Liver (tissue), 9 donors: ENCODE results near the gene LAMB3. TPM values are rescaled to one million over a fixed set of nuclear protein-coding genes. Genes with fewer than 3 reads are reported as not detected.

ENCODE experiments used
- DNase-seq: peaks from one replicate; pipeline ENCODE4 v3.0.0-alpha.2; 2017; ENCODE audit warnings: low spot score
- H3K27ac ChIP-seq, 2 donors: one replicate each; pipeline ENCODE4 v1.7.0; 2013; ENCODE audit warnings: inconsistent platforms in 2 of 2, low read length in 2 of 2, control low read depth in 1 of 2, low read depth in 1 of 2, mild to moderate bottlenecking in 1 of 2
- H3K27me3 ChIP-seq, 4 donors: one replicate each; pipeline versions ENCODE4 v1.6.1 to v1.7.0; 2013; ENCODE audit warnings: low read length in 3 of 4, inconsistent platforms in 1 of 4, mild to moderate bottlenecking in 1 of 4, moderate library complexity in 1 of 4; ENCODE audit not compliant: control insufficient read depth in 4 of 4, insufficient read depth in 4 of 4
- H3K36me3 ChIP-seq, 4 donors: one replicate each; pipeline versions ENCODE4 v1.6.1 to v1.7.0; 2013; ENCODE audit warnings: low read length in 3 of 4, mild to moderate bottlenecking in 3 of 4, low read depth in 1 of 4, moderate library complexity in 1 of 4; ENCODE audit not compliant: control insufficient read depth in 4 of 4, insufficient read depth in 3 of 4
- H3K4me1 ChIP-seq, 4 donors: one replicate each; pipeline versions ENCODE4 v1.6.1 to v1.7.0; 2013; ENCODE audit warnings: low read length in 3 of 4, mild to moderate bottlenecking in 3 of 4, moderate library complexity in 1 of 4; ENCODE audit not compliant: control insufficient read depth in 4 of 4, insufficient read depth in 4 of 4
- H3K4me3 ChIP-seq, 3 donors: one replicate each; pipeline versions ENCODE4 v1.6.1 to v1.7.0; 2013; ENCODE audit warnings: low read length in 3 of 3, control low read depth in 1 of 3, low read depth in 1 of 3, mild to moderate bottlenecking in 1 of 3
- H3K9ac ChIP-seq, 2 donors: one replicate each; pipeline ENCODE4 v1.7.0; 2013; ENCODE audit warnings: low read length in 2 of 2, mild to moderate bottlenecking in 2 of 2, moderate library complexity in 2 of 2, control low read depth in 1 of 2, low read depth in 1 of 2
- H3K9me3 ChIP-seq, 4 donors: one replicate each; pipeline versions ENCODE4 v1.6.1 to v1.7.0; 2013; ENCODE audit warnings: low read length in 3 of 4; ENCODE audit not compliant: control insufficient read depth in 4 of 4
- EGR1 ChIP-seq, 2 donors: IDR thresholded peaks; 2 replicates each; pipeline ENCODE4 v1.6.1; 2016 to 2018; ENCODE audit warnings: antibody characterized with exemption in 2 of 2, low read depth in 2 of 2
- FOXA1 ChIP-seq: IDR thresholded peaks from 2 replicates; pipeline ENCODE4 v1.6.1; 2016; ENCODE audit warnings: antibody characterized with exemption
- FOXA2 ChIP-seq: IDR thresholded peaks from 2 replicates; pipeline ENCODE4 v1.6.1; 2016; ENCODE audit warnings: antibody characterized with exemption
- GABPA ChIP-seq, 2 donors: IDR thresholded peaks in 1 of 2; conservative IDR thresholded peaks in 1 of 2; 2 replicates each; pipeline ENCODE4 v1.6.1; 2016; ENCODE audit warnings: antibody characterized with exemption in 2 of 2, mild to moderate bottlenecking in 1 of 2, moderate library complexity in 1 of 2
- HNF4A ChIP-seq, 2 donors: conservative IDR thresholded peaks; 2 replicates each; pipeline ENCODE4 v1.6.1; 2016; ENCODE audit warnings: antibody characterized with exemption in 2 of 2, mild to moderate bottlenecking in 2 of 2
- HNF4G ChIP-seq: IDR thresholded peaks from 2 replicates; pipeline ENCODE4 v1.6.1; 2016; ENCODE audit warnings: antibody characterized with exemption
- JUND ChIP-seq, 2 donors: IDR thresholded peaks; 2 replicates each; pipeline ENCODE4 v1.6.1; 2016; ENCODE audit warnings: antibody characterized with exemption in 2 of 2
- NR2F2 ChIP-seq: IDR thresholded peaks from 2 replicates; pipeline ENCODE4 v1.6.1; 2016; ENCODE audit warnings: antibody characterized with exemption
- RAD21 ChIP-seq, 2 donors: IDR thresholded peaks; 2 replicates each; pipeline ENCODE4 v1.6.1; 2016; ENCODE audit warnings: antibody characterized with exemption in 2 of 2, mild to moderate bottlenecking in 2 of 2
- RXRA ChIP-seq, 2 donors: IDR thresholded peaks; 2 replicates each; pipeline ENCODE4 v1.6.1; 2017 to 2018; ENCODE audit warnings: antibody characterized with exemption in 2 of 2, mild to moderate bottlenecking in 1 of 2
- SP1 ChIP-seq: IDR thresholded peaks from 2 replicates; pipeline ENCODE4 v1.6.1; 2018; ENCODE audit warnings: antibody characterized with exemption, mild to moderate bottlenecking
- TAF1 ChIP-seq: conservative IDR thresholded peaks from 2 replicates; pipeline ENCODE4 v1.6.1; 2016; ENCODE audit warnings: antibody characterized with exemption, mild to moderate bottlenecking
- YY1 ChIP-seq: IDR thresholded peaks from 2 replicates; pipeline ENCODE4 v1.6.1; 2016; ENCODE audit warnings: antibody characterized with exemption, mild to moderate bottlenecking
- WGBS: extraction: QIAGEN DNeasy Blood & Tissue Kit; methylation state at CpG from one replicate; pipeline ENCODE4 v1.1.7; 2013; 5-methylcytosine and 5-hydroxymethylcytosine counted together
- polyA plus RNA-seq, 2 donors: library from polyadenylated mRNA; stranded (reverse) in 1 of 2; unstranded in 1 of 2; fragments of 200-250 nt in 1 of 2; fragments of >200 nt in 1 of 2; fragmentation: Nextera tagmentation in 1 of 2; extraction: Ambion mirVana in 1 of 2; gene quantifications; one replicate each; pipeline versions ENCODE4 v1.2.1 to v1.2.3, GENCODE V29; 2013 to 2015
- total RNA-seq, 2 donors: library from RNA; depleted of rRNA; stranded (reverse); fragments of >200 nt; gene quantifications; one replicate each; pipeline ENCODE4 v1.2.3, GENCODE V29; 2014
- TF ChIP-seq, protein P1 (sequence below): fragments of 150-350 bp; IDR thresholded peaks from 2 replicates; pipeline ENCODE4 v1.5.1; 2017; ENCODE audit warnings: improper control_type of control experiment, low read depth, low read length; ENCODE audit not compliant: missing input control
- TF ChIP-seq, protein P2 (sequence below): IDR thresholded peaks from 2 replicates; pipeline ENCODE4 v1.6.1; 2016; ENCODE audit warnings: antibody characterized with exemption
- TF ChIP-seq, protein P3 (sequence below): IDR thresholded peaks from 2 replicates; pipeline ENCODE4 v1.6.1; 2016; ENCODE audit warnings: antibody characterized with exemption, mild to moderate bottlenecking
- TF ChIP-seq, protein P4 (sequence below): IDR thresholded peaks from 2 replicates; pipeline ENCODE4 v1.6.1; 2016; ENCODE audit warnings: antibody characterized with exemption
- TF ChIP-seq, protein P5 (sequence below): IDR thresholded peaks from 2 replicates; pipeline ENCODE4 v1.6.1; 2016; ENCODE audit warnings: antibody characterized with exemption
- donor health status: healthy.
- donor health status: healthy.
- donor health status: healthy.
- donor health status: healthy.
- donor health status: healthy.

LAMB3 gene
- total and polyA plus RNA-seq, 4 donors = 1.3 to 9.1 (median 5.6) TPM

DNA sequence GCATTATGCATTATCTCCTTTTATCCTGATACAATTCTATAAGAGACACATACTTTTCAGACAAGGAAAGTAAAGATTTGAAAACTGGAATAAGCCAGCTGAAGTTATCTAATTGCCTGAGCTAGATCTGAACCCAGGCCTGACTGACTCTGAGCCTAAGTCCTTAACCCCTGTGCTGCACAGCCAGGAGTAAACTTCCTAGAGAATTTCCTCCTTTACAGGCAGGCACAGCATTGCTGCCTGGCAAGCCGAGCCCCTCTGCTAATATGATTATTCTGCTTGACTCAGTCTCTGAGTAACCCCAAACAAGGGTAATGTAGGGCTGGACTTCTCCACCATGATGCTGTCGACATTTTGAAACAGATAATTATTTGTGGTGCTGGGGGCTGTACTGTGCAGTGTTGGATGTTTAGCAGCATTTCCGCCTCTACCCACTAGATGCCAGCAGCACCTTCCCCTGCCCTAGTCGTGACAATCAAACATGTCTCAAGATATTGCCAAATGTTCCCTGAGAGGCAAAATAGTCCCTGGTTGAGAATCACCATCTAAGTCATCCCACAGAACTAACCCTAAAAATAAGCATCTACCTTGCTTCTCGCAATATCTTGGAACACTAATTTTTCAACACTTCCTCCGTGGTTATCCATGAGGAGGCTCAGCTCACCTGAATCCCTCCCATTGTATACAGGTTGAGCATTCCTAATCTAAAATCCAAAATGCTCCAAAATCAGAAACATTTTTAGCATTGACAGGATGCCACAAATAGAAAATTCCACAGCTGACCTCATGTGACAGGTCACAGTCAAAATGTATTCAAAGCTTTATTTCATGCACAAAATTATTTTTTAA is 50.2 kb downstream of the LAMB3 start:
- Histone ChIP-seq H3K36me3 (no peaks in the 10 kb centered on the region), H3K4me3 (no peak overlapping the region), H3K9me3 (no peaks in the 10 kb centered on the region), H3K4me1 (no peaks in the 10 kb centered on the region), H3K27me3 (no peaks in the 10 kb centered on the region), H3K27ac (no peak overlapping the region), H3K9ac (no peak overlapping the region)
- 33% methylated on average over 6 of the region's 6 CpGs for WGBS
- no peak for DNase-seq
- TF ChIP-seq, protein P1, sequence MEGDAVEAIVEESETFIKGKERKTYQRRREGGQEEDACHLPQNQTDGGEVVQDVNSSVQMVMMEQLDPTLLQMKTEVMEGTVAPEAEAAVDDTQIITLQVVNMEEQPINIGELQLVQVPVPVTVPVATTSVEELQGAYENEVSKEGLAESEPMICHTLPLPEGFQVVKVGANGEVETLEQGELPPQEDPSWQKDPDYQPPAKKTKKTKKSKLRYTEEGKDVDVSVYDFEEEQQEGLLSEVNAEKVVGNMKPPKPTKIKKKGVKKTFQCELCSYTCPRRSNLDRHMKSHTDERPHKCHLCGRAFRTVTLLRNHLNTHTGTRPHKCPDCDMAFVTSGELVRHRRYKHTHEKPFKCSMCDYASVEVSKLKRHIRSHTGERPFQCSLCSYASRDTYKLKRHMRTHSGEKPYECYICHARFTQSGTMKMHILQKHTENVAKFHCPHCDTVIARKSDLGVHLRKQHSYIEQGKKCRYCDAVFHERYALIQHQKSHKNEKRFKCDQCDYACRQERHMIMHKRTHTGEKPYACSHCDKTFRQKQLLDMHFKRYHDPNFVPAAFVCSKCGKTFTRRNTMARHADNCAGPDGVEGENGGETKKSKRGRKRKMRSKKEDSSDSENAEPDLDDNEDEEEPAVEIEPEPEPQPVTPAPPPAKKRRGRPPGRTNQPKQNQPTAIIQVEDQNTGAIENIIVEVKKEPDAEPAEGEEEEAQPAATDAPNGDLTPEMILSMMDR = peak; percentile 84
- TF ChIP-seq RAD21 (IDR thresholded peaks at IDR 0.05) = peak; percentile 95 to 99
- no peak for TF ChIP-seq EGR1 (IDR thresholded peaks at IDR 0.05; ENCODE audit: low read depth in 2 of 2)

DNA sequence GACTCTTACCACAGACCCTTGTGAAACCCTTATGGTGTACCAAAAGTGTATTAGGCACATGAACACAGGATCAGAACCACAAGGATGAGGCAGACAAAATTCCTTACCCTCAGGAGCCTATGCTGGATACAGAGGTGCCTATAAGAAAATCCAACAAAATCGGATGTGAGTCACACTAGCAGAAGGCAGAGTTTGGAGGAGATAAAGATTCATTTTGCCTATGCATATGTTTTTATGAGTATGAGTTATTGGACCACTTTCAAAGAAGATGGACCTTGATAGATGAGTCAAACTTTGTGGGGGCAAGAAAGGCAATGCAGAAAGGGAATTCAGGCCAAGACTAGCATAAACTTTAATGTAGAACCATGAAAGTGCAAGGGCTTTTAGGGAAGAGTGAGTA is 51.7 kb downstream of the LAMB3 start:
- Histone ChIP-seq H3K27me3 (no peaks in the 10 kb centered on the region), H3K4me1 (no peaks in the 10 kb centered on the region), H3K9ac (no peak overlapping the region), H3K9me3 (no peaks in the 10 kb centered on the region), H3K27ac (no peak overlapping the region), H3K4me3 (no peak overlapping the region), H3K36me3 (no peaks in the 10 kb centered on the region)
- no peak for TF ChIP-seq FOXA1
- TF ChIP-seq, protein P2, sequence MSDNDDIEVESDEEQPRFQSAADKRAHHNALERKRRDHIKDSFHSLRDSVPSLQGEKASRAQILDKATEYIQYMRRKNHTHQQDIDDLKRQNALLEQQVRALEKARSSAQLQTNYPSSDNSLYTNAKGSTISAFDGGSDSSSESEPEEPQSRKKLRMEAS = no peak
- no peak for TF ChIP-seq HNF4G
- TF ChIP-seq, protein P3, sequence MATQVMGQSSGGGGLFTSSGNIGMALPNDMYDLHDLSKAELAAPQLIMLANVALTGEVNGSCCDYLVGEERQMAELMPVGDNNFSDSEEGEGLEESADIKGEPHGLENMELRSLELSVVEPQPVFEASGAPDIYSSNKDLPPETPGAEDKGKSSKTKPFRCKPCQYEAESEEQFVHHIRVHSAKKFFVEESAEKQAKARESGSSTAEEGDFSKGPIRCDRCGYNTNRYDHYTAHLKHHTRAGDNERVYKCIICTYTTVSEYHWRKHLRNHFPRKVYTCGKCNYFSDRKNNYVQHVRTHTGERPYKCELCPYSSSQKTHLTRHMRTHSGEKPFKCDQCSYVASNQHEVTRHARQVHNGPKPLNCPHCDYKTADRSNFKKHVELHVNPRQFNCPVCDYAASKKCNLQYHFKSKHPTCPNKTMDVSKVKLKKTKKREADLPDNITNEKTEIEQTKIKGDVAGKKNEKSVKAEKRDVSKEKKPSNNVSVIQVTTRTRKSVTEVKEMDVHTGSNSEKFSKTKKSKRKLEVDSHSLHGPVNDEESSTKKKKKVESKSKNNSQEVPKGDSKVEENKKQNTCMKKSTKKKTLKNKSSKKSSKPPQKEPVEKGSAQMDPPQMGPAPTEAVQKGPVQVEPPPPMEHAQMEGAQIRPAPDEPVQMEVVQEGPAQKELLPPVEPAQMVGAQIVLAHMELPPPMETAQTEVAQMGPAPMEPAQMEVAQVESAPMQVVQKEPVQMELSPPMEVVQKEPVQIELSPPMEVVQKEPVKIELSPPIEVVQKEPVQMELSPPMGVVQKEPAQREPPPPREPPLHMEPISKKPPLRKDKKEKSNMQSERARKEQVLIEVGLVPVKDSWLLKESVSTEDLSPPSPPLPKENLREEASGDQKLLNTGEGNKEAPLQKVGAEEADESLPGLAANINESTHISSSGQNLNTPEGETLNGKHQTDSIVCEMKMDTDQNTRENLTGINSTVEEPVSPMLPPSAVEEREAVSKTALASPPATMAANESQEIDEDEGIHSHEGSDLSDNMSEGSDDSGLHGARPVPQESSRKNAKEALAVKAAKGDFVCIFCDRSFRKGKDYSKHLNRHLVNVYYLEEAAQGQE = no peak
- TF ChIP-seq RXRA (IDR thresholded peaks at IDR 0.05) = no peak
- TF ChIP-seq, protein P4, sequence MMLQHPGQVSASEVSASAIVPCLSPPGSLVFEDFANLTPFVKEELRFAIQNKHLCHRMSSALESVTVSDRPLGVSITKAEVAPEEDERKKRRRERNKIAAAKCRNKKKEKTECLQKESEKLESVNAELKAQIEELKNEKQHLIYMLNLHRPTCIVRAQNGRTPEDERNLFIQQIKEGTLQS = no peak
- no peak for TF ChIP-seq FOXA2
- TF ChIP-seq HNF4A (conservative IDR thresholded peaks at IDR 0.05) = no peak
- no peak for TF ChIP-seq JUND (IDR thresholded peaks at IDR 0.05)
- no peak for TF ChIP-seq TAF1
- TF ChIP-seq, protein P1 = no peak
- TF ChIP-seq, protein P5, sequence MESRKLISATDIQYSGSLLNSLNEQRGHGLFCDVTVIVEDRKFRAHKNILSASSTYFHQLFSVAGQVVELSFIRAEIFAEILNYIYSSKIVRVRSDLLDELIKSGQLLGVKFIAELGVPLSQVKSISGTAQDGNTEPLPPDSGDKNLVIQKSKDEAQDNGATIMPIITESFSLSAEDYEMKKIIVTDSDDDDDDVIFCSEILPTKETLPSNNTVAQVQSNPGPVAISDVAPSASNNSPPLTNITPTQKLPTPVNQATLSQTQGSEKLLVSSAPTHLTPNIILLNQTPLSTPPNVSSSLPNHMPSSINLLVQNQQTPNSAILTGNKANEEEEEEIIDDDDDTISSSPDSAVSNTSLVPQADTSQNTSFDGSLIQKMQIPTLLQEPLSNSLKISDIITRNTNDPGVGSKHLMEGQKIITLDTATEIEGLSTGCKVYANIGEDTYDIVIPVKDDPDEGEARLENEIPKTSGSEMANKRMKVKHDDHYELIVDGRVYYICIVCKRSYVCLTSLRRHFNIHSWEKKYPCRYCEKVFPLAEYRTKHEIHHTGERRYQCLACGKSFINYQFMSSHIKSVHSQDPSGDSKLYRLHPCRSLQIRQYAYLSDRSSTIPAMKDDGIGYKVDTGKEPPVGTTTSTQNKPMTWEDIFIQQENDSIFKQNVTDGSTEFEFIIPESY = no peak
- no peak for TF ChIP-seq NR2F2
- no peak for TF ChIP-seq SP1
- no peak for TF ChIP-seq EGR1 (IDR thresholded peaks at IDR 0.05; ENCODE audit: low read depth in 2 of 2)
- no peak for TF ChIP-seq RAD21 (IDR thresholded peaks at IDR 0.05)
- TF ChIP-seq GABPA (IDR thresholded peaks at IDR 0.05 in 1 of 2, conservative IDR thresholded peaks at IDR 0.05 in 1 of 2) = no peak
- TF ChIP-seq YY1 = no peak
- WGBS = 79% methylated on average over 1 of the region's 1 CpG
- no peak for DNase-seq
